Transverse colon (tissue), 4 donors: ENCODE data around the gene FDX1.
A peak's percentile ranks its signal among the peaks of the same experiment; 100 is the strongest.

ENCODE experiments used
- EP300 ChIP-seq: sonication (generic); formaldehyde crosslinking; IDR thresholded peaks from one replicate; pipeline ENCODE4 v1.6.1; 2017; ENCODE audit warnings: antibody characterized with exemption, low read depth
- POLR2A ChIP-seq: fragments of 450-650 bp; IDR thresholded peaks from one replicate; pipeline ENCODE4 v1.6.1; 2016; ENCODE audit warnings: antibody characterized with exemption, mild to moderate bottlenecking, moderate library complexity
- POLR2AphosphoS5 ChIP-seq, 3 donors: sonication (generic); formaldehyde crosslinking; IDR thresholded peaks; one replicate each; pipeline ENCODE4 v1.6.1; 2016; ENCODE audit warnings: antibody characterized with exemption in 3 of 3
- TF ChIP-seq, protein P1 (sequence below), 5 experiments: fragments of 200-600 bp in 3 of 5; fragments of 450-650 bp in 2 of 5; sonication (generic) in 3 of 5; IDR thresholded peaks; 1 replicate in 2 of 5; 2 replicates in 3 of 5; pipeline ENCODE4 v1.5.1; 2016 to 2017; ENCODE audit warnings: antibody characterized with exemption in 5 of 5, inconsistent platforms in 3 of 5, mild to moderate bottlenecking in 2 of 5, moderate library complexity in 1 of 5

DNA sequence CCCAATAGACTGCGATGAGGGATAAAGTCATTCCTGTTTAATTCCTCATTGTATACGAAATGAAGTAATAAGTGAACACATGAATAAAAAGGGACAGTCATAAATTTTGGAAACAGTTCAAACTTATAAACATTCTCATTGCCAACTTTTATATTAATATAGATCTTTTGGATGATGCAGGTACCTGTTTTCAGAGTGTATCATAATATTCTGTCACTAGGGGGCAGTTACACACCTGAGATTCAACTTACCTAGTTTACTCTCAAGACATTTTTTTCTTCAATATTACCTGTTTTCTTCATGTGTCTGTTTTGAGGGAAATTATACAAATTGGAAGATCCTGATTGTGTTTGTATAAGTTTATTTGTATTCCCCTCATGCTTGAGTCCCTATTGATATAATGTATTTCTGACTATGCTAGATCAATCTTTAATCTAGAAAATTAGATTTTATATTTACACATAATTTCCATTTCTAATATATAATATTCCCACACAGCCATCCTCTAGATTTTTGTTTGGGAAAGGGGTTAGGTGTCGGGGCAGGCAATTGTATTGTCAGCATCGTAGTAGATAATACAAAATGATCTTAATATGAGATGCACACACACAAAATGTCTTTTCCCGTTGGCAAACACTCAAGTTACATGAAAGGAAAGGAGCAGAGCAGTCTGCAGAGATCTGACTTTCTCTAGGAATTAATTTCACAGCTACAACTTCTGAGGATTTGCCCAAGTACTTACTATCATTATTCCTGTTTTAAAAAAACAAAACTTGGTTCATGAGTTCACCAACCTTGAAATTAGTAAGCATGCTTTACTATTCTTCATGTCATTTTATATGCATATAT, 18.4 kb downstream of the FDX1 start:
- TF ChIP-seq, protein P1, sequence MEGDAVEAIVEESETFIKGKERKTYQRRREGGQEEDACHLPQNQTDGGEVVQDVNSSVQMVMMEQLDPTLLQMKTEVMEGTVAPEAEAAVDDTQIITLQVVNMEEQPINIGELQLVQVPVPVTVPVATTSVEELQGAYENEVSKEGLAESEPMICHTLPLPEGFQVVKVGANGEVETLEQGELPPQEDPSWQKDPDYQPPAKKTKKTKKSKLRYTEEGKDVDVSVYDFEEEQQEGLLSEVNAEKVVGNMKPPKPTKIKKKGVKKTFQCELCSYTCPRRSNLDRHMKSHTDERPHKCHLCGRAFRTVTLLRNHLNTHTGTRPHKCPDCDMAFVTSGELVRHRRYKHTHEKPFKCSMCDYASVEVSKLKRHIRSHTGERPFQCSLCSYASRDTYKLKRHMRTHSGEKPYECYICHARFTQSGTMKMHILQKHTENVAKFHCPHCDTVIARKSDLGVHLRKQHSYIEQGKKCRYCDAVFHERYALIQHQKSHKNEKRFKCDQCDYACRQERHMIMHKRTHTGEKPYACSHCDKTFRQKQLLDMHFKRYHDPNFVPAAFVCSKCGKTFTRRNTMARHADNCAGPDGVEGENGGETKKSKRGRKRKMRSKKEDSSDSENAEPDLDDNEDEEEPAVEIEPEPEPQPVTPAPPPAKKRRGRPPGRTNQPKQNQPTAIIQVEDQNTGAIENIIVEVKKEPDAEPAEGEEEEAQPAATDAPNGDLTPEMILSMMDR (IDR thresholded peaks at IDR 0.05) = peak; percentile 36 to 47 (median 43)
- TF ChIP-seq POLR2A (no peak), POLR2AphosphoS5 (IDR thresholded peaks at IDR 0.05) (no peak), EP300 (no peak)
